Mesendoderm (in vitro differentiated cells): ENCODE data around the gene KRT222.

Experiments used
- DNase-seq: peaks from one replicate; pipeline ENCODE4 v3.0.0; 2013
- H2AK5ac ChIP-seq: 2 replicates; pipeline ENCODE4 v1.6.1; 2013; ENCODE audit warnings: low read length, inconsistent platforms
- H2BK120ac ChIP-seq: 2 replicates; pipeline ENCODE4 v1.6.1; 2013; ENCODE audit warnings: low read depth, mild to moderate bottlenecking, low read length, moderate library complexity, mixed read lengths
- H2BK15ac ChIP-seq: replicated peaks from 2 replicates; pipeline ENCODE4 v1.6.1; 2013; ENCODE audit warnings: low read depth, mild to moderate bottlenecking, moderate library complexity
- H2BK5ac ChIP-seq: 2 replicates; pipeline ENCODE4 v1.6.1; 2013; ENCODE audit warnings: low read length, inconsistent platforms
- H3K18ac ChIP-seq: 2 replicates; pipeline ENCODE4 v1.6.1; 2013; ENCODE audit warnings: mild to moderate bottlenecking, low read length, mixed read lengths
- H3K23ac ChIP-seq: one replicate; pipeline ENCODE4 v1.6.1; 2013; ENCODE audit warnings: low read length
- H3K27ac ChIP-seq: 2 replicates; pipeline ENCODE4 v1.5.1; 2013; ENCODE audit warnings: low read depth, mild to moderate bottlenecking, inconsistent platforms, low read length, moderate library complexity
- H3K27me3 ChIP-seq: 2 replicates; pipeline ENCODE4 v1.6.1; 2013; ENCODE audit warnings: low read length, control low read depth, mild to moderate bottlenecking, inconsistent platforms; ENCODE audit not compliant: insufficient read depth, poor library complexity
- H3K36me3 ChIP-seq: 2 replicates; pipeline ENCODE4 v1.6.1; 2013; ENCODE audit warnings: low read length, inconsistent platforms; ENCODE audit not compliant: control insufficient read depth, insufficient read depth
- H3K4ac ChIP-seq: one replicate; pipeline ENCODE4 v1.6.1; 2013; ENCODE audit warnings: low read depth, mild to moderate bottlenecking, low read length, moderate library complexity
- H3K4me1 ChIP-seq: 2 replicates; pipeline ENCODE4 v1.6.1; 2013; ENCODE audit warnings: low read depth, low read length, inconsistent platforms; ENCODE audit not compliant: control insufficient read depth
- H3K4me2 ChIP-seq: 2 replicates; pipeline ENCODE4 v1.6.1; 2013; ENCODE audit warnings: low read length
- H3K4me3 ChIP-seq: 2 replicates; pipeline ENCODE4 v1.5.1; 2013; ENCODE audit warnings: mild to moderate bottlenecking, low read length
- H3K56ac ChIP-seq: one replicate; pipeline ENCODE4 v1.6.1; 2013; ENCODE audit warnings: low read length
- H3K79me1 ChIP-seq: 2 replicates; pipeline ENCODE4 v1.6.1; 2013; ENCODE audit warnings: low read length, inconsistent platforms
- H3K79me2 ChIP-seq: 2 replicates; pipeline ENCODE4 v1.6.1; 2013; ENCODE audit warnings: mild to moderate bottlenecking, low read length; ENCODE audit not compliant: control insufficient read depth, insufficient read depth
- H3K9ac ChIP-seq: 2 replicates; pipeline ENCODE4 v1.6.1; 2013; ENCODE audit warnings: low read length, inconsistent platforms
- H4K5ac ChIP-seq: one replicate; pipeline ENCODE4 v1.6.1; 2013; ENCODE audit warnings: low read length
- H4K8ac ChIP-seq: one replicate; pipeline ENCODE4 v1.6.1; 2013; ENCODE audit warnings: low read depth, mild to moderate bottlenecking, control low read depth, low read length, moderate library complexity
- WGBS: extraction: QIAGEN DNeasy Blood & Tissue Kit; methylation state at CpG from one replicate; pipeline ENCODE4 v1.1.7; 2013; ENCODE audit warnings: low lambda C conversion rate, missing lambda C conversion rate; ENCODE audit not compliant: insufficient coverage; ENCODE audit errors: extremely low coverage; 5-methylcytosine and 5-hydroxymethylcytosine counted together

The KRT222 gene

GRCh38 chr17:40645943-40646342 is 19.0 kb downstream of the KRT222 start:
- Histone ChIP-seq H3K23ac (no peak overlapping the region), H2BK15ac (no peak overlapping the region), H3K79me2 (peaks cover 15% of the 10 kb centered on the region), H3K18ac (no peak overlapping the region), H3K36me3 (no peaks in the 10 kb centered on the region), H2BK120ac (no peak overlapping the region), H3K56ac (no peak overlapping the region), H3K27ac (no peak overlapping the region), H3K4me3 (no peak overlapping the region), H2BK5ac (no peak overlapping the region), H2AK5ac (no peak overlapping the region), H3K4me2 (no peak overlapping the region), H3K27me3 (no peaks in the 10 kb centered on the region), H4K8ac (no peak overlapping the region), H3K9ac (no peak overlapping the region), H4K5ac (no peak overlapping the region), H3K4me1 (peaks cover 4% of the 10 kb centered on the region), H3K79me1 (peaks cover 7% of the 10 kb centered on the region), H3K4ac (no peak overlapping the region)
- whole genome bisulfite sequencing: no CpG with 5 or more reads among the region's 2 CpGs
- no peak for DNase-seq

GRCh38 chr17:40645291-40645690 is 19.7 kb downstream of the KRT222 start:
- Histone ChIP-seq H3K4me3 (no peak overlapping the region), H3K27ac (no peak overlapping the region), H2BK5ac (no peak overlapping the region), H3K23ac (no peak overlapping the region), H4K8ac (no peak overlapping the region), H3K4me2 (no peak overlapping the region), H3K79me2 (peaks cover 15% of the 10 kb centered on the region), H2BK120ac (no peak overlapping the region), H3K27me3 (no peaks in the 10 kb centered on the region), H3K4me1 (peaks cover 4% of the 10 kb centered on the region), H3K9ac (no peak overlapping the region), H3K18ac (no peak overlapping the region), H3K79me1 (peaks cover 7% of the 10 kb centered on the region), H3K4ac (no peak overlapping the region), H3K36me3 (no peaks in the 10 kb centered on the region), H4K5ac (no peak overlapping the region), H2BK15ac (no peak overlapping the region), H3K56ac (no peak overlapping the region), H2AK5ac (no peak overlapping the region)
- no peak for DNase-seq

GRCh38 chr17:40637931-40638330 is 27.0 kb downstream of the KRT222 start:
- Histone ChIP-seq H2BK5ac (no peak overlapping the region), H3K23ac (no peak overlapping the region), H3K4me2 (no peak overlapping the region), H2BK120ac (no peak overlapping the region), H3K79me1 (peaks cover 4% of the 10 kb centered on the region), H3K27ac (no peak overlapping the region), H4K8ac (no peak overlapping the region), H3K4me3 (no peak overlapping the region), H3K36me3 (peaks cover 3% of the 10 kb centered on the region), H3K56ac (no peak overlapping the region), H3K9ac (no peak overlapping the region), H2AK5ac (no peak overlapping the region), H3K18ac (no peak overlapping the region), H2BK15ac (no peak overlapping the region), H3K27me3 (no peaks in the 10 kb centered on the region), H3K4ac (no peak overlapping the region), H4K5ac (no peak overlapping the region), H3K79me2 (peaks cover 2% of the 10 kb centered on the region), H3K4me1 (peaks cover 3% of the 10 kb centered on the region)
- no CpG with 5 or more reads among the region's 2 CpGs for WGBS
- peak; percentile 90 for DNase-seq

- H2BK15ac ChIP-seq: no peak overlapping the region
- no peak overlapping the region for H3K4ac ChIP-seq
- WGBS: no CpG with 5 or more reads among the region's 1 CpG
Measured at GRCh38 chr17:40633871-40634270, 31.1 kb downstream of the KRT222 start.

GRCh38 chr17:40632216-40632615 is 32.8 kb downstream of the KRT222 start:
- H2AK5ac ChIP-seq: no peak overlapping the region
- no peak overlapping the region for H3K18ac ChIP-seq
- H4K5ac ChIP-seq: no peak overlapping the region
- no peak overlapping the region for H2BK120ac ChIP-seq
- no peak overlapping the region for H3K27ac ChIP-seq
- H3K4me2 ChIP-seq: no peak overlapping the region
- no peaks in the 10 kb centered on the region for H3K79me2 ChIP-seq
- H3K56ac ChIP-seq: no peak overlapping the region
- H3K4me3 ChIP-seq: no peak overlapping the region
- WGBS: no CpG with 5 or more reads among the region's 9 CpGs
- peaks cover 11% of the 10 kb centered on the region for H3K36me3 ChIP-seq
- no peaks in the 10 kb centered on the region for H3K27me3 ChIP-seq
- no peak overlapping the region for H3K4ac ChIP-seq
- DNase-seq: no peak
- no peak overlapping the region for H3K23ac ChIP-seq
- no peaks in the 10 kb centered on the region for H3K4me1 ChIP-seq
- H2BK15ac ChIP-seq: no peak overlapping the region
- H4K8ac ChIP-seq: no peak overlapping the region
- H3K9ac ChIP-seq: no peak overlapping the region
- H2BK5ac ChIP-seq: no peak overlapping the region
- H3K79me1 ChIP-seq: peaks cover 1% of the 10 kb centered on the region

More at GRCh38 chr17:40633871-40634270, 31.1 kb downstream of the KRT222 start:
- Histone ChIP-seq H3K56ac (no peak overlapping the region), H4K5ac (no peak overlapping the region), H3K79me2 (no peaks in the 10 kb centered on the region), H3K9ac (no peak overlapping the region), H3K36me3 (peaks cover 11% of the 10 kb centered on the region), H2BK120ac (no peak overlapping the region), H3K27ac (no peak overlapping the region), H3K4me3 (no peak overlapping the region), H3K23ac (no peak overlapping the region), H3K4me1 (peaks cover 1% of the 10 kb centered on the region), H3K18ac (no peak overlapping the region), H2BK5ac (no peak overlapping the region), H3K79me1 (peaks cover 2% of the 10 kb centered on the region), H2AK5ac (no peak overlapping the region), H4K8ac (no peak overlapping the region), H3K27me3 (no peaks in the 10 kb centered on the region), H3K4me2 (no peak overlapping the region)
- no peak for DNase-seq

- no peak overlapping the region for H3K18ac ChIP-seq
- H4K8ac ChIP-seq: no peak overlapping the region
- H2AK5ac ChIP-seq: no peak overlapping the region
- peaks cover 3% of the 10 kb centered on the region for H3K4me1 ChIP-seq
- H3K79me2 ChIP-seq: no peaks in the 10 kb centered on the region
- no peak overlapping the region for H2BK15ac ChIP-seq
- no peak overlapping the region for H3K4me2 ChIP-seq
- no peaks in the 10 kb centered on the region for H3K27me3 ChIP-seq
- DNase-seq: no peak
- H3K56ac ChIP-seq: no peak overlapping the region
- H3K36me3 ChIP-seq: peaks cover 10% of the 10 kb centered on the region
- H2BK5ac ChIP-seq: no peak overlapping the region
- H3K79me1 ChIP-seq: no peaks in the 10 kb centered on the region
- H4K5ac ChIP-seq: no peak overlapping the region
- H3K9ac ChIP-seq: no peak overlapping the region
- H3K23ac ChIP-seq: no peak overlapping the region
- no peak overlapping the region for H3K27ac ChIP-seq
- no peak overlapping the region for H2BK120ac ChIP-seq
- WGBS: no CpG with 5 or more reads among the region's 2 CpGs
- no peak overlapping the region for H3K4me3 ChIP-seq
- no peak overlapping the region for H3K4ac ChIP-seq
Measured at GRCh38 chr17:40629842-40630241, 35.1 kb downstream of the KRT222 start.
